Omental fat pad (tissue), 4 donors: ENCODE data around the gene ARHGAP26. TPM values are rescaled to one million over a fixed set of nuclear protein-coding genes. Genes with fewer than 3 reads are reported as not detected.
A peak's percentile ranks its signal among the peaks of the same experiment; 100 is the strongest.

ENCODE experiments used
- ATAC-seq: fragments of 150-250 bp; one replicate; pipeline ENCODE4 v1.9.1; 2016; ENCODE audit warnings: mild to moderate bottlenecking, moderate library complexity; ENCODE audit not compliant: low FRiP score
- DNase-seq: peaks from one replicate; pipeline ENCODE4 v3.0.0-alpha.2; 2019; ENCODE audit warnings: low spot score
- total RNA-seq, 4 donors: library from RNA; depleted of rRNA; stranded (reverse); fragments of >200 nt; gene quantifications; one replicate each; pipeline ENCODE4 v1.1.0, GENCODE V29; 2016
- TF ChIP-seq, protein P1 (sequence below), 3 donors: fragments of 450-650 bp; IDR thresholded peaks; one replicate each; pipeline ENCODE4 v1.5.1; 2016 to 2017; ENCODE audit warnings: antibody characterized with exemption in 3 of 3, mild to moderate bottlenecking in 3 of 3, moderate library complexity in 2 of 3

Gene ARHGAP26
- total RNA-seq, 4 donors from 2014 or later: 40.4 to 134 (median 63.6) TPM

DNA sequence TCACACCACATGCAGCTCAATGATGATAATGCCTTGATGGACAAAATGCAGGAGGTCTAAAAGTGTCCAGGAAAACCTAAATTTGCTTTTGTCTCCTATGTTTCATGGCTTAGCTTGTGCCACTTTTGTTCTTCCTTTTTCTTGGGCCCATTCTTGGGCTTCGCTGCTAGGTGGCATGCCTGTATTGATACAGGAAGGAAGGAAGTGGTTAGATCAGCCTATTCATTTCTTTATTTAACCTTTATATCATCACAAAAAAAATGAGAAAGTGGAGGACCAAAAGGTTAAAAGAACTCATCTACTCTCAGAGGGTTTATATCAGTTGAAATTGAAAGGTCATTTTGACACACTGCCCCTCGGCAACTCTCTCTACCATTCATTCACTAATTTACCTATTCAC lies 260.2 kb downstream of the ARHGAP26 start:
- TF ChIP-seq, protein P1, sequence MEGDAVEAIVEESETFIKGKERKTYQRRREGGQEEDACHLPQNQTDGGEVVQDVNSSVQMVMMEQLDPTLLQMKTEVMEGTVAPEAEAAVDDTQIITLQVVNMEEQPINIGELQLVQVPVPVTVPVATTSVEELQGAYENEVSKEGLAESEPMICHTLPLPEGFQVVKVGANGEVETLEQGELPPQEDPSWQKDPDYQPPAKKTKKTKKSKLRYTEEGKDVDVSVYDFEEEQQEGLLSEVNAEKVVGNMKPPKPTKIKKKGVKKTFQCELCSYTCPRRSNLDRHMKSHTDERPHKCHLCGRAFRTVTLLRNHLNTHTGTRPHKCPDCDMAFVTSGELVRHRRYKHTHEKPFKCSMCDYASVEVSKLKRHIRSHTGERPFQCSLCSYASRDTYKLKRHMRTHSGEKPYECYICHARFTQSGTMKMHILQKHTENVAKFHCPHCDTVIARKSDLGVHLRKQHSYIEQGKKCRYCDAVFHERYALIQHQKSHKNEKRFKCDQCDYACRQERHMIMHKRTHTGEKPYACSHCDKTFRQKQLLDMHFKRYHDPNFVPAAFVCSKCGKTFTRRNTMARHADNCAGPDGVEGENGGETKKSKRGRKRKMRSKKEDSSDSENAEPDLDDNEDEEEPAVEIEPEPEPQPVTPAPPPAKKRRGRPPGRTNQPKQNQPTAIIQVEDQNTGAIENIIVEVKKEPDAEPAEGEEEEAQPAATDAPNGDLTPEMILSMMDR (IDR thresholded peaks at IDR 0.05): no peak
- DNase-seq (no peak), ATAC-seq (no peak)

DNA sequence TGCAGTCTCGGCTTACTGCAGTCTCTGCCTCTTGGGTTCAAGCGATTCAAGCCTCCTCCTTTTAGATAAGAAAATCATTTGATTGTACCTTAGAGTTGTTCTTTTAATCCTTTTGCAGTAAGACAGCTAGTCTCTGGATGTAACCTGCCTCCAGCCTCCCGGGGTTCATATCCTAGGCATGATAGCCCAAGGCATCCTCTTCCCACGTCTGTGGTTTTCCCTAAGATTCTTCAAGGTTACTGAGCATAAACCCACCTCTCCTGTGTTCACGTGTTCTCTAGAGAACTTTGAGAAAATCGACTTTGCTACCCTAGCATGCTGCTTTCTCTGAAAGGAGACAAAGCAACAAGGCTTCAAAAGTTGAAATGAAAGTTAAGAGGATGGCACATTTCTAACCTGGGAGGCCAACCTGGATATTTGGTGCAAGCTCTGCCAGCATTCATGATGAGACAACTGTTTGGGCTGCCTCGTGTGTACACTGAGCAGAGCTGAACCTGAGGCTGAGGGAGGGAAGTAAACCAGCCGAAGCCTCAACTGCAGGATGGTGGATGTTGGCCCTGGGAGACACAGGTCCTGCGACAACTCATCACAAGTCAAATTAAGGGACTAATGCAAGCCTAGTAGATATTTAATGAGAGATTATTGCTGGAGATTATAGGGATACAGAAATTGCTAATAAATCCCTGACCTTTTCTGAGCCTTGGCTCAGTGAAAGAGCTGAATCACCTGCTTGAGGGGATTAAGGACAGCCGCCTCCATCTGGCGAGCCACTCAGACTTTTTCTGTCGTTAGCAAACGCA lies 261.8 kb downstream of the ARHGAP26 start:
- no peak for ATAC-seq
- TF ChIP-seq, protein P1 (IDR thresholded peaks at IDR 0.05): no peak
- no peak for DNase-seq

DNA sequence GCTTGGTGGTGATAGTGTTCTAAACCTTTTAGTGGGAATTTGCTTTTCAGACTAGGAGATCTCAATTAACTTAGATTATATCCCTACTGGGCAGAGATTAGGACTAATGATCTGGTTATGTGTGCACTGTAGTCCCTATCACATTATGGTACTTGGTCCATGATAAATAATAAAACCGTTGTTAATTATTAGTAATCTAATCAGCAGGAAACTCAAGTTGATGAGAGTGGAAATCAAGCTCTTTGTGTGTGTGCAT lies 262.3 kb downstream of the ARHGAP26 start:
- ATAC-seq: no peak
- DNase-seq: no peak
- TF ChIP-seq, protein P1 (IDR thresholded peaks at IDR 0.05): no peak

DNA sequence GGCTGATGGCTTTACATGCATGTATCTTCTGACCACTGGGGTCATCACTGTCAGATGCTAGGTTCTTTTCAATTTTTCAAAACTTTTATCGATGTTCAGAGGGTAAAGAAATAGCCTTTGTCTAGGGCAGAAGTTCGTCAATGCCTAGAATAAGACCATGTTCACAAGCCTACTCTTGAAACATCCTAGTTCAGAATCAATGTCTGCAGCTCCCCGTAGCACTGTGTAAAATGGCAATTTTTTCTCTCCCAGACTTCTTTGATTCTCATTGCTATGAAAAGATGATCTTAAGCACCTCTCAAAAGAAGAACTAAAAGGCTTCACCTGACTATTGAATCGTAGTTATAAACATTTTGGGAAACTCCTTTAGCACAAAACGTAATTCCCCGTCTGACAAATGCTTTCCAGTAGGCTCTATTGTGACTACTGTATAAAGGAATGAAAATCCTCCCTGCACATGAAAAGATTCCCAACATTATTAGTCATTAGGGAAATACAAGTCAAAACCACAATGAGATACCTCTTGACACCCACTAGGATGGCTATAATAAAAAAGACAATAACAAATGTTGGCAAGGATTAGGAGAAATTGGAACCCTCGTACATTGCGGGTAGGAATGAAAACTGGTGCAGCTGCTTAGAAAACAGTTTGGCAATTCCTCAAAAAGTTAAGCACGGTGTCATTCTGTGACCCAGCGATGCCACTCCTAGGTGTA lies 263.5 kb downstream of the ARHGAP26 start:
- no peak for DNase-seq
- TF ChIP-seq, protein P1 (IDR thresholded peaks at IDR 0.05): no peak
- peak; percentile 49 for ATAC-seq

DNA sequence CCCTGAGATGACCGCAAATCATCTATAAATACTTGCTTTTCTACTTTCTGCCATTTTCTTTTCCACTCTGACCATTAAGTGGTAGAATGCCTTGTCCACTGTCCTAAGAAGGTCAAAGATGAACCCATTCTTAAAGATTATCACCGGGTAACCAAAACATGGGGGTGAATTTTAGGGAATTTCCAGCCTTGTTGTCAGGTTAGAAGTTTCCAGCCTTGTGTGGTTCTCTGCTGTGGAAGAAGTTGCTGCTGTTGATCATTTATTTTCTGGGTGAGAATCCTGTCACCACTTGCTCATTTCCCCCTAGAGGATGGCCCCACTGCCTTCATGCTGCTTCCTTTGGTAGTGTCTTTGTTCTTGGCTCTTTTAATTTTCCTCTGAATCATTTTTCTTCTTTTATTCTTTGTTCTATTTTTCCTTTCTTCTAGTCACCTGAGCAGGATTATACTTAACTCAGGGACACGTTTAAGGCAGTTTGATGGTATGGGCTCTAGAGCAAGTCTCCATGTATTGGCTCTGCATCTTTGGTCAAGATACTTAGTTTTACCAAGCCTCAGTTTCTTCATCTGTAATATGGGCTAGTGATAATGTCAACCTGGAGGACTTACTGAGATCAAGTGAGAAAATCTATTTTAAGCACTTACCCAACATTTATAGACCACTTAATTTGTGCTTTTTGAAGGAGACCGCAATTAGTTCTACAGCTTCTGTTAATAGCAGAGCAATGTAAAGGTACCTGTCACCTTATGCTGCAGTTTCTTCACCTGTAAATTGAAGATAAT lies 266.2 kb downstream of the ARHGAP26 start:
- ATAC-seq: no peak
- TF ChIP-seq, protein P1 (IDR thresholded peaks at IDR 0.05): no peak
- DNase-seq: no peak

DNA sequence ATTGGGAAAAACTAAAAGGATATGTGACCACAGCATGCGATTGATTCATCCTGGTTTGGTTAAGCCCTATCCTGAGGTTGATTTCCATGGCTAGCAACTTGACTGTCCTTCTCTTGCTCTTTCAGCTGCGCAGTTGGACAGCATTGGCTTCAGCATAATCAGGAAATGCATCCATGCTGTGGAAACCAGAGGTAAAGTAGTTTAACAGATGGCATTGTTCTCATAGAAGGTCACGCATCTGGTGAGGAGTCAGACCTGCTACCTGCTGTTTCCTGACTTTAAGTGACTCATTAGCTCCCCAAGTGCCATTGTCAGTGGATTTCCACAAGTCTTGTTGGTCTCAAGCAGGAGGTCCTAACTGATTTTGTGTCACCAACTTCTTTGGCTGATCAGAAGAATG lies 266.9 kb downstream of the ARHGAP26 start:
- TF ChIP-seq, protein P1 (IDR thresholded peaks at IDR 0.05): no peak
- ATAC-seq (no peak), DNase-seq (no peak)
